Left lobe of liver (tissue), 2 donors: ENCODE results near the gene CLSTN1. TPM values are rescaled to one million over a fixed set of nuclear protein-coding genes. Genes with fewer than 3 reads are reported as not detected.
"Not testable (repeated sequence)": the region's sequence is repeated elsewhere in the genome, so short reads cannot be mapped to it uniquely, and the experiment has no call there.

ENCODE experiments used
- ATAC-seq: fragments of 200-7000 bp; cut with Tn5 transposase; one replicate; pipeline ENCODE4 v1.9.1; 2020; ENCODE audit warnings: mild to moderate bottlenecking, moderate library complexity
- DNase-seq: peaks from one replicate; pipeline ENCODE4 v3.0.0-alpha.2; 2020; ENCODE audit warnings: low spot score
- total RNA-seq: library from RNA; stranded (reverse); gene quantifications from one replicate; pipeline ENCODE4 v1.2.1, GENCODE V29; 2021
- donor health status: DM: no; HTN: no; CAD: no; lungs with moderate emphysema.
- donor health status: DM: no; HTN: yes; CAD: no.

The CLSTN1 gene
- total RNA-seq, 1 donor from 2014 or later: 8.1 TPM

DNA sequence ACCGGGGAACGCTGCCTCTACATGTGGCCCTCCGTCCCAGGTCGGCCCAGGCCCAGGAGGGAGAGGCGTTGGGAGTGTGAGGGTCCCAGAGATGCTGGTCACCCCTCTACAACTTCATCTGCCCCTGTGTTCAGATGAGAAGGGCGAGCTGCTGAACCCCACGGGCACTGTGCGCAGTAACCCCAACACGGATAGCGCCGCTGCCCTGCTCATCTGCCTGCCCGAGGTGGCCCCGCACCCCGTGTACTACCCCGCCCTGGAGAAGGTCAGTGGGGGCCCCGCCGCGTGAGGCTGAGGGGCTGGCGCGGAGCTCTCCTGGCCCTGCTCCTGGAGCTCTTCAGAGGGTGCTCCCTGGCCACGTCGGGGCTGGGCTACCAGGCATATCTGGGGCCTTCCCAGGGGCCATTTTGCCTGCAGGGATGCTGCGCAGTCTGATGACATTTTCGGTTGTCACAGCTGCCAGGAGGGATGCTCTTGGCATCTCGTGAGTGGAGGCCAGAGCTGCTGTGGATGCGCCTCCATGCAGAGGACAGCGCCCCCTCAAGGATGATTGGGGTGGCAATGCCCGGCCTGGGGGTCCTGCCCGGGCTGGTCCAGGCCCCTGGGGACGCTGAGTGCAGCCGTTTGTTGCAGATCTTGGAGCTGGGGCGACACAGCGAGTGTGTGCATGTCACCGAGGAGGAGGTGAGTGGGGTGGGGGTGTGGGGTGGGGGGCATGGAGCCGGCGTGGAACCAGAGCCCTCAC is 103.6 kb downstream of the CLSTN1 start:
- no peak for DNase-seq
- ATAC-seq: no peak

DNA sequence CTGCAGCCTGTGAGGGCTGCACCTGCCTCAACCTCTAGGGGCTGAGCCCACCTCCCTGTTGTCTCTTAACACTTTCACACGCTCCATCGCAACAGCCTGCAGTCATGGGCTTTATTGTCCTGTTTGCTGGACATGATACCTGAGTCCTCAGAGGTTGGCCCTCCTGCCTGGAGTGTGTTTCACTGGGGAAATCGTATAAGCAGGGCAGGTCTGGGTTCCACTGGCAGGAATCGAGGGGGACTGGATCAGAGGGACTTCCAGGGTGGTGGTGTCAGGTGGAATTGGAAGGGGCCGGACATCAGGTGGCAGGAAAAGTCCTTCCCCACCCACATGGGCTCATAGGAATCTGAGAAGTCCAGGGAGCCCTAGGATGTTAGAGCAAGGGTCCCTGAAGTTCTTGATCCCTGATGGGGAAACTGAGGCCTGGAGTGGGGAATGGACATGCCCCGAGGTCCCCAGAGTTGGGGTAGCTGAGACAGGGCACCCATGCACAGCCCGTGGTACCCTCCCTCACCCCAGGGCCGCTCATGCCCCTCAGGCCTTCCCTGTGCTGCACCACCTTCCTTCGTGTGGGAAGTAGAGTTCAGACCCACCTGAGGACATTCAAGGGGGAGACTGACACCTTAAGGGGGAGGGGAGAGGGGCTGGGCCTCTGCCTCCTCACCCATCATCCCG is 105.6 kb downstream of the CLSTN1 start:
- no peak for ATAC-seq
- no peak for DNase-seq

DNA sequence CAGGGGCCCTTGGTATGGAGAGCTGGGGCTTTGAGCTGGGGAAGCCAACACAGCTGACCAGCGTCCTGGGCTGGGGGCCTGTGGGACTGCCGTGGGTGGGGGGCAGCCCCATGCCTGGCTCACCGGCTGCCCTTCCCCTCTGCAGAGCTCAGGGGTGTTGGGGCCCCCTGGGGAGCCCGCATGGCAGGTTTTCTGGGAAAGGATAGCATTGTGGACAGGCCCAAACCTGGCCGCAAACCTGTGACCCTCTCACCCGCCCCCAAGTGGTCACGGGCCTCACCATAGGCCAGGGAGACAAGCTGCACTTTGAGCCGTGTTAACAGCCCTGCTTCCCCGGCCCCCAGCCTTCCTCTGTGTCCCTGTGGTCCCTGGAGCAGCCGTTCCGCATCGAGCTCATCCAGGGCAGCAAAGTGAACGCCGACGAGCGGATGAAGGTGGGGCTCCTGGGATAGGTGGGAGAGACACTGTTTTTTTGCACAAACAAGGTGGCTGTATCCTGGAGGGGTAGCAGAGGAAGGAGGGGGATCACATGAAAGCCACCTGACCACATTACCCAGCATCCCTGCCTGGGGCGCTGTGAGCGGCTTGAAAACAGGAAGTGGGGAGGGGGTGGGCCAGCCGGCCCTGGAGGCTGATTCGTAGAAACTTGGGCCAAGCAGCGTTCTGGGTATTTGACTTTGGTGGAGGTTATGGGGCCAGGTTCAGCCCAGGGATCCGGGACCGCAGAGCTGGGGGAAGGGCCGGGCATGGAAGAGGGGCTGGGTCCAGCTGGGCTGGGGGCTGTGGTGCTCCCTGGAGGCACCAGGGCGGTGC is 106.4 kb downstream of the CLSTN1 start:
- DNase-seq (no peak), ATAC-seq (peak; percentile 47)

DNA sequence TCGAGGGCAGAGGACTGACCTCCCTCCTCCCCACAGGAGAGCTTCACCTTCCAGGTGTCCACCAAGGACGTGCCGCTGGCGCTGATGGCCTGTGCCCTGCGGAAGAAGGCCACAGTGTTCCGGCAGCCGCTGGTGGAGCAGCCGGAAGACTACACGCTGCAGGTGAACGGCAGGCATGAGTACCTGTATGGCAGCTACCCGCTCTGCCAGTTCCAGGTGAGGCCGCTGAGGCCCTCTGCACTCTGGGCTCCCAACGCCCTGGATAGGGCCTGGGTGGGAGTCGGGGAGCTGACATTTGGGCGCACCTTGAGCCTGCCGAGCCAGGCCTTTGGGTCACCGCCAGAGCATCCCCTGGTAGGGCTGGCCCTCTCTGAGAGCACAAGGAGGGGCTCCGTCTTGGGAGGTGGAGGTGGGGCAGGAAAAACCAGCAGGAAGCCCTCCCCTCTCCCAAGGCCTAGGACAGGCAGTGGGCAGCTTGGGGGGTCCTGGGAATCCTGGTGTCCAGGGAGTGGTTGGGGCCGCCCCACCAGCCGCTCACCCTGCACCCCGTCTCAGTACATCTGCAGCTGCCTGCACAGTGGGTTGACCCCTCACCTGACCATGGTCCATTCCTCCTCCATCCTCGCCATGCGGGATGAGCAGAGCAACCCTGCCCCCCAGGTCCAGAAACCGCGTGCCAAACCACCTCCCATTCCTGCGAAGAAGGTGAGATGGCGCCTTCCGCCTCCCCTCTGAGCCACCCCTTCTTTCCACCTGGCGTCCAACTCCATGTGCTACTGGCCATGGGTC is 107.2 kb downstream of the CLSTN1 start:
- ATAC-seq: no peak
- DNase-seq: no peak

GRCh38 chr1:9715536-9716226 is 108.1 kb downstream of the CLSTN1 start:
- DNase-seq (no peak), ATAC-seq (no peak)

DNA sequence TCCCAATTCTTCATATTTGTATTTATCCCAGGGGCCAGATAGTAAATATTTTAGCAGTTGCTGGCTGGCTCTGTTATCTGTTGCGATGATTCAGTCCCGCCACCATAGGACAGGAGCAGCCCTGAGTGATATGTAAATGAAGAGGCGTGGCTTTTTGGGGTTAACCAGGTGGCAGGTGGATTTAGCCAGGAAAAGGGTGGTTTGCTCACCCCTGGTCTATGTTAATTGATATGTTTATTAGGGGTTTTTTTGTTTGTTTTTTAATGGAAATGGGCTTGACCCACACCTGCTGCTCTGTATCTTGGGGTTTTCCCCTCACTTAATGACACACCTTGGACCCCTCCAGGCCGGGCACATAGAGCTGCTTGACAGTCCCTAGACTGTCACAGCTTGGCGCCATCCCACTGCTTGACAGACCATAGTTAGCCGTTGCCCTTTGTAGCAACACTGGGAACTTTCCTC is 109.5 kb downstream of the CLSTN1 start:
- ATAC-seq (no peak), DNase-seq (no peak)

GRCh38 chr1:9712767-9713166 is 111.0 kb downstream of the CLSTN1 start:
- not testable (repeated sequence) for DNase-seq

DNA sequence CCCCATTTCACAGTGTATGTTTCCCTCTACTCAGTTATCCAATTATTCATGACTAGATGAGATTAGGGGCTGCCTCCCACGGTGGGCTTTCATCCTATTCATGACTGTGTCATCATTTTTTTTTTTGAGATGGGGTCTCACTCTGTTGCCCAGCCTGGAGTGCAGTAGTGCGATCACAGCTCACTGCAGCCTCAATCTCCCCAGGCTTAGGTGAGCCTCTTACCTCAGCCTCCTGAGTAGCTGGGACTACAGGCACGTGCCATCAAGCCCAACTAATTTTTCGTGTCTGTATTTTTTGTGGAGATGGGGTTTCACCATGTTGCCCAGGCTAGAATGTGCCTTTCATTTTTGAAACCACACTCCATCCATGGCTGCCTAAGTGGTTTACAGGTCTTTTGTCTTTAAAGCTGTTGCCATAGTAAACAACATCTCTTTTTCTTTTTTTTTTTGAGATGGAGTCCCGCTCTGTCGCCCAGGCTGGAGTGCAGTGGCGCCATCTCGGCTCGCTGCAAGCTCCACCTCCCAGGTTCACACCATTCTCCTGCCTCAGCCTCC is 112.2 kb downstream of the CLSTN1 start:
- ATAC-seq: no peak

More at GRCh38 chr1:9712767-9713166, 111.0 kb downstream of the CLSTN1 start:
- ATAC-seq: not testable (repeated sequence)

GRCh38 chr1:9710037-9710436 is 113.7 kb downstream of the CLSTN1 start:
- ATAC-seq (no peak), DNase-seq (no peak)

More for the DNA sequence above, 112.2 kb downstream of the CLSTN1 start:
- no peak for DNase-seq

DNA sequence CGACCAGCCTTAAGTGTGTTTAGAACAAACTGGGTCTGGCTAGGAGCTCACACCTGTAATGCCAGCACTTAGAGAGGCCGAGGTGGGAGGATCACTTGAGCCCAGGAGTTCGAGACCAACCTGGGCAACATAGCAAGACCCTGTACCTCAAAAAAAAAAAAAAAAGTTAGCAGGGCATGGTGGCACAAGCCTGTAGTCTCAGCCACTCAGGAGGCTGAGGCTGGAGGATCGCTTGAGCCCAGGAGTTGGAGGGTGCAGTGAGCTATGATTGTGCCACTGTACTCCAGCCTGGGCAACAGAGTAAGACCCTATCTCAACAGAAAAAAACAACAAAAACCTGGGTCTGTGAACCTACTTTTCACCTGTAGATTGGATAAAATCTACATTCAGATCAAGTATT is 117.6 kb downstream of the CLSTN1 start:
- ATAC-seq (no peak), DNase-seq (no peak)

- DNase-seq (no peak), ATAC-seq (no peak)
Measured at GRCh38 chr1:9705337-9706093, 118.2 kb downstream of the CLSTN1 start.

- ATAC-seq: no peak
- no peak for DNase-seq
Measured at GRCh38 chr1:9703681-9704080, 120.1 kb downstream of the CLSTN1 start.

- ATAC-seq: no peak
- DNase-seq: no peak
Measured at GRCh38 chr1:9703165-9703509, 120.6 kb downstream of the CLSTN1 start.

DNA sequence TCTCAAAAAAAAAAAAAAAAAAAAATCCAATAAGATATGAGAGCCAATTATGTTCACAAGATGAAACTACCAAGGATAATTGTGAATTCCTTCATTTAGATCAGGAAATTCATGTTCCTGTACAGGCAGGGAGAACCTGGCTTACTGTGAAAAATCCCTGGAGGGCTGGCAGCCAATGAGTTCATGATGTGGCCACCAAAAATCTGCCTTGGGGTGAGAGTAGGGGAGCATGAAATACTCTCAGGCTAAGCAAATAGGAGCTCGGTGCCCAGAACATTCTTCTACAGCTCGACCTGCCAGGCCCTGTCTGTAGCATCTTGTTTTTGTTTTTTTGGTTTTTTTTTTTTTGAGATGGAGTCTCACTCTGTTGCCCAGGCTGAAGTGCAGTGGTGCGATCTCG is 122.1 kb downstream of the CLSTN1 start:
- ATAC-seq: no peak
- DNase-seq: no peak

DNA sequence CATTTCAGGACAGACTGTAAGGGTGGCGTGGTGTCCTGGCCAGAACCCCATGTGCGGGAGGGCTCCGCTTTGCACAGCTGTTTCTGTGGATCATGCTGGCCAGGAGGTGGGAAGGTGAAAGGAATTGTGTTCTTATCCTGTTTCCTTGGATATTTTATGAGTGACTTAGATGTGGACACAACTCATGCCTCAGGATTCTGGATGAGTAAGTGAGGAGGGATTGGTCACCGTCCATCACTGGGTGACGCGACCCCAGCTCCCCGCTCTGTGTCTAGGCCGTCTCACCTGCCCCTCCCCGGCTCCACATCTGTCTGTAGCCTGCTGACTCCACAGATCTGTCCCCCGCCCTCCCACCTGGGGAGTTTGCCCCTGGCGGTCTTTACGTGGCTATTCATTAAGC is 123.4 kb downstream of the CLSTN1 start:
- no peak for DNase-seq
- no peak for ATAC-seq

GRCh38 chr1:9699361-9699760 is 124.4 kb downstream of the CLSTN1 start:
- ATAC-seq: no peak
- no peak for DNase-seq

GRCh38 chr1:9696793-9697192 is 127.0 kb downstream of the CLSTN1 start:
- ATAC-seq (no peak), DNase-seq (no peak)

DNA sequence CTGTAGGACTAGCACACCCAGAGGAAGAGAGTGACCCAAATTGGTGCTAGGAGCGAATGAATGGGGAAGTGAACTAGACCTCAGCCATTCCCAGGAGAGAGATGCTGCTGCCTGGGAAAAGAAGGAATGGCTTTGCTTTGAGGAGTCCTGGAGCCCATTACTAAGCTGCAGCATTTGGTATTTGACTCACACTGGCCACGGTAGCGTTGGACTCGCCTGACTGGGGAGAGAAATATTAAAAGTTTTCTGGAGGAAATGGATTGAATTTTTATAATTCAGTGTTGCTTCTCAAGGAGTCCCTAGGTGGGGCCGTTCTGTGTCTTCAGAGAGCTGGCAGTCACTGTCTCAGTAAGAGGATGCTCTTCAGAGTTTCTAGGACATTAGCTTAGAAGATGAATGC is 132.1 kb downstream of the CLSTN1 start:
- DNase-seq: no peak
- ATAC-seq: no peak

GRCh38 chr1:9691108-9691445 is 132.7 kb downstream of the CLSTN1 start:
- no peak for ATAC-seq
- DNase-seq: no peak
